OCI-LY1 (cell line): Measurements from ENCODE around the gene USP17L5.
"Not testable (repeated sequence)": the region's sequence is repeated elsewhere in the genome, so short reads cannot be mapped to it uniquely, and the experiment has no call there.

ENCODE experiments used
- H2AFZ ChIP-seq: fragments of 200-600 bp; sonication (generic), shearing (Covaris generic); 2 replicates; pipeline ENCODE4 v1.6.0; 2014; ENCODE audit warnings: antibody characterized with exemption, mild to moderate bottlenecking, low read length
- H3F3A ChIP-seq: fragments of 200-600 bp; sonication (generic), shearing (Covaris generic); 2 replicates; pipeline ENCODE4 v1.6.0; 2014; ENCODE audit warnings: mild to moderate bottlenecking, antibody characterized with exemption, low read length, moderate library complexity; ENCODE audit not compliant: insufficient read depth
- H3K27ac ChIP-seq: fragments of 200-600 bp; sonication (generic); 2 replicates; pipeline ENCODE4 v1.5.1; 2014; ENCODE audit warnings: low read length, mixed run types, mild to moderate bottlenecking, low read depth; ENCODE audit not compliant: poor library complexity, severe bottlenecking
- H3K27me3 ChIP-seq: fragments of 200-600 bp; sonication (generic); 2 replicates; pipeline ENCODE4 v1.6.0; 2014; ENCODE audit warnings: antibody characterized with exemption, mild to moderate bottlenecking, low read length, moderate library complexity; ENCODE audit not compliant: insufficient read depth
- H3K36me3 ChIP-seq: fragments of 200-600 bp; sonication (generic); 2 replicates; pipeline ENCODE4 v1.6.1; 2014; ENCODE audit warnings: mild to moderate bottlenecking, antibody characterized with exemption, low read length, moderate library complexity, mixed read lengths; ENCODE audit not compliant: insufficient read depth
- H3K4me1 ChIP-seq: fragments of 200-600 bp; sonication (generic); 2 replicates; pipeline ENCODE4 v1.5.1; 2014; ENCODE audit warnings: mild to moderate bottlenecking, low read length, moderate library complexity; ENCODE audit not compliant: insufficient read depth, severe bottlenecking
- H3K4me2 ChIP-seq: fragments of 200-600 bp; sonication (generic), shearing (Covaris generic); 2 replicates; pipeline ENCODE4 v1.6.1; 2014; ENCODE audit warnings: low read length
- H3K4me3 ChIP-seq: fragments of 200-600 bp; sonication (generic); 2 replicates; pipeline ENCODE4 v1.5.1; 2014; ENCODE audit warnings: low read length, low read depth, mild to moderate bottlenecking, mixed read lengths; ENCODE audit not compliant: poor library complexity, severe bottlenecking
- H3K79me2 ChIP-seq: fragments of 200-600 bp; shearing (Covaris generic); 2 replicates; pipeline ENCODE4 v1.6.1; 2016; ENCODE audit warnings: mixed run types, low read length, mixed read lengths; ENCODE audit not compliant: insufficient read depth
- H3K9ac ChIP-seq: fragments of 200-600 bp; sonication (generic), shearing (Covaris generic); 2 replicates; pipeline ENCODE4 v1.6.1; 2014; ENCODE audit warnings: mild to moderate bottlenecking, low read length, mixed read lengths
- H3K9me2 ChIP-seq: fragments of 200-600 bp; sonication (generic), shearing (Covaris generic); 2 replicates; pipeline ENCODE4 v1.6.1; 2014; ENCODE audit warnings: low read depth, mild to moderate bottlenecking, low read length, mixed read lengths
- H3K9me3 ChIP-seq: fragments of 200-600 bp; shearing (Covaris generic); 2 replicates; pipeline ENCODE4 v1.6.1; 2014; ENCODE audit warnings: low read length, mixed read lengths
- H4K20me1 ChIP-seq: fragments of 200-600 bp; sonication (generic), shearing (Covaris generic); 2 replicates; pipeline ENCODE4 v1.6.0; 2016; ENCODE audit warnings: mild to moderate bottlenecking, low read length; ENCODE audit not compliant: insufficient read depth
- CTCF ChIP-seq: fragments of 200-600 bp; sonication (generic), shearing (Covaris generic); IDR thresholded peaks from 2 replicates; pipeline ENCODE4 v1.5.1; 2017; ENCODE audit warnings: mild to moderate bottlenecking, antibody characterized with exemption, low read length, moderate library complexity, mixed read lengths
- EZH2 ChIP-seq: fragments of 200-600 bp; sonication (generic), shearing (Covaris generic); IDR thresholded peaks from 2 replicates; pipeline ENCODE4 v1.8.0; 2017; ENCODE audit warnings: borderline replicate concordance, mixed run types, mild to moderate bottlenecking, antibody characterized with exemption, low read length, moderate library complexity, mixed read lengths

USP17L5 gene

GRCh38 chr4:9353338-9353737, 14.1 kb downstream of the USP17L5 start, which contains the start of gene USP17L29:
Gene USP17L29, plus strand, starts transcription at chr4:9353638. Its CDS starts 0 bp downstream, at chr4:9353638.
- H3K79me2 ChIP-seq, H3K27ac ChIP-seq, H2AFZ ChIP-seq, H3K27me3 ChIP-seq, H3F3A ChIP-seq, H3K9ac ChIP-seq, H4K20me1 ChIP-seq, H3K4me3 ChIP-seq, H3K36me3 ChIP-seq, H3K4me2 ChIP-seq, H3K4me1 ChIP-seq, H3K9me2 ChIP-seq, H3K9me3 ChIP-seq: not testable (repeated sequence)

- H3K4me2 ChIP-seq, H3K79me2 ChIP-seq, H3K27ac ChIP-seq, H3F3A ChIP-seq, H3K4me1 ChIP-seq, H3K9ac ChIP-seq, H3K27me3 ChIP-seq, H3K36me3 ChIP-seq, H3K9me3 ChIP-seq, H2AFZ ChIP-seq, H3K9me2 ChIP-seq, H4K20me1 ChIP-seq, H3K4me3 ChIP-seq: not testable (repeated sequence)
Observed at GRCh38 chr4:9362829-9363228, 23.6 kb downstream of the USP17L5 start, which contains the start of gene USP17L30. Gene USP17L30, plus strand, starts transcription at chr4:9363129. Its CDS starts 0 bp downstream, at chr4:9363129.

- H3K36me3 ChIP-seq, H3K9me2 ChIP-seq, H3K9me3 ChIP-seq, H3K79me2 ChIP-seq, H3K4me3 ChIP-seq, H3K27me3 ChIP-seq, H3K27ac ChIP-seq, H3F3A ChIP-seq, H2AFZ ChIP-seq, H4K20me1 ChIP-seq, H3K9ac ChIP-seq, H3K4me1 ChIP-seq, H3K4me2 ChIP-seq: not testable (repeated sequence)
Observed at GRCh38 chr4:9379881-9380280, 40.7 kb downstream of the USP17L5 start.

- not testable (repeated sequence) for H3K4me2 ChIP-seq, H4K20me1 ChIP-seq, H3K79me2 ChIP-seq, H3K9ac ChIP-seq, H3K9me2 ChIP-seq, H3K27ac ChIP-seq, H3K27me3 ChIP-seq, H3K9me3 ChIP-seq, H2AFZ ChIP-seq, H3K4me3 ChIP-seq, H3F3A ChIP-seq, H3K4me1 ChIP-seq, H3K36me3 ChIP-seq
Observed at GRCh38 chr4:9381012-9381534, 41.9 kb downstream of the USP17L5 start.

- Histone ChIP-seq H2AFZ (no peak overlapping the region), H3K27me3 (no peaks in the 10 kb centered on the region), H4K20me1 (no peaks in the 10 kb centered on the region), H3K27ac (no peak overlapping the region), H3K4me3 (no peak overlapping the region), H3K4me1 (no peaks in the 10 kb centered on the region), H3K9me2 (no peaks in the 10 kb centered on the region), H3K9me3 (no peaks in the 10 kb centered on the region), H3K36me3 (no peaks in the 10 kb centered on the region), H3K4me2 (no peak overlapping the region), H3F3A (no peaks in the 10 kb centered on the region), H3K9ac (no peak overlapping the region), H3K79me2 (no peaks in the 10 kb centered on the region)
- TF ChIP-seq CTCF (no peak), EZH2 (no peak)
Observed at GRCh38 chr4:9384126-9384525, 44.9 kb downstream of the USP17L5 start.

- H3K36me3 ChIP-seq, H3K9me2 ChIP-seq, H2AFZ ChIP-seq, H3K4me3 ChIP-seq, H3K27me3 ChIP-seq, H3K9ac ChIP-seq, H3K9me3 ChIP-seq, H3K27ac ChIP-seq, H4K20me1 ChIP-seq, H3K4me1 ChIP-seq, H3K4me2 ChIP-seq, H3K79me2 ChIP-seq, H3F3A ChIP-seq: not testable (repeated sequence)
Observed at GRCh38 chr4:9389001-9389400, 49.8 kb downstream of the USP17L5 start.
